Ishikawa (cell line): ENCODE data around the gene SPIB.

Experiments
- CEBPB ChIP-seq: IDR thresholded peaks from 2 replicates; pipeline ENCODE4 v1.6.1; 2012
- CREB1 ChIP-seq: IDR thresholded peaks from 2 replicates; pipeline ENCODE4 v1.6.1; 2012; ENCODE audit warnings: low read depth
- EGR1 ChIP-seq: IDR thresholded peaks from 2 replicates; pipeline ENCODE4 v1.6.1; 2012
- EP300 ChIP-seq: IDR thresholded peaks from 2 replicates; pipeline ENCODE4 v1.6.1; 2012; ENCODE audit warnings: borderline replicate concordance
- FOXM1 ChIP-seq: IDR thresholded peaks from 2 replicates; pipeline ENCODE4 v1.6.1; 2012; ENCODE audit warnings: low read depth, borderline replicate concordance
- NFIC ChIP-seq: IDR thresholded peaks from 2 replicates; pipeline ENCODE4 v1.6.1; 2012
- RAD21 ChIP-seq: IDR thresholded peaks from 2 replicates; pipeline ENCODE4 v1.6.1; 2012; ENCODE audit warnings: low read depth
- REST ChIP-seq: IDR thresholded peaks from 2 replicates; pipeline ENCODE4 v1.6.1; 2012; ENCODE audit warnings: low read depth, mild to moderate bottlenecking
- TAF1 ChIP-seq: IDR thresholded peaks from 2 replicates; pipeline ENCODE4 v1.6.1; 2012; ENCODE audit warnings: low read depth, mild to moderate bottlenecking
- TCF12 ChIP-seq: IDR thresholded peaks from 2 replicates; pipeline ENCODE4 v1.6.1; 2012; ENCODE audit warnings: low read depth
- TEAD4 ChIP-seq: IDR thresholded peaks from 2 replicates; pipeline ENCODE4 v1.6.1; 2012
- YY1 ChIP-seq: IDR thresholded peaks from 2 replicates; pipeline ENCODE4 v1.6.1; 2012; ENCODE audit warnings: low read depth
- ZBTB7A ChIP-seq: IDR thresholded peaks from 2 replicates; pipeline ENCODE4 v1.6.1; 2012; ENCODE audit warnings: low read depth
- TF ChIP-seq, protein P1 (sequence below): IDR thresholded peaks from 2 replicates; pipeline ENCODE4 v1.6.1; 2012
- TF ChIP-seq, protein P2 (sequence below): IDR thresholded peaks from 2 replicates; pipeline ENCODE4 v1.6.1; 2012

SPIB gene

GRCh38 chr19:50398675-50399367, 19.9 kb upstream of the SPIB start:
- TF ChIP-seq FOXM1, result no peak
- TF ChIP-seq EP300, result no peak
- no peak for TF ChIP-seq RAD21
- TF ChIP-seq, protein P1, sequence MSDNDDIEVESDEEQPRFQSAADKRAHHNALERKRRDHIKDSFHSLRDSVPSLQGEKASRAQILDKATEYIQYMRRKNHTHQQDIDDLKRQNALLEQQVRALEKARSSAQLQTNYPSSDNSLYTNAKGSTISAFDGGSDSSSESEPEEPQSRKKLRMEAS, result no peak

DNA sequence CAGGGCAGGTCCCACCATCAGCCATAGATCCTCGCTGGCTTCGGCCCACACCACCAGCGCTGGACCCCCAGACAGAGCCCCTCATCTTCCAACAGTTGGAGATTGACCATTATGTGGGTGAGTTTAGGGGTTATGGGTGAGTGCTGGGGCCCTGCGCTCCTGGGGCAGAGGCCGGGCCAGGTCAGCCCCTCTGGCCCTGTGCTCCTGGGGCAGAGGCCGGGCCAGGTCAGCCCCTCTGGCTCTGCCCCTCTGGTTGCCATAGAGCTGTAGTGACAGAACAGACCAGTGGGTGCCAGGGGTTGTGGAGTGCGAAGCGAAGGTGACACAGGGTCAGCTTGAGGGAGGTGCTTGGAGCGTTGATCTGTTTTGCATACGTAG, 19.4 kb upstream of the SPIB start:
- no peak for TF ChIP-seq EP300
- TF ChIP-seq CREB1, result no peak
- TF ChIP-seq TAF1, result no peak
- no peak for TF ChIP-seq CEBPB
- no peak for TF ChIP-seq RAD21
- TF ChIP-seq, protein P2, sequence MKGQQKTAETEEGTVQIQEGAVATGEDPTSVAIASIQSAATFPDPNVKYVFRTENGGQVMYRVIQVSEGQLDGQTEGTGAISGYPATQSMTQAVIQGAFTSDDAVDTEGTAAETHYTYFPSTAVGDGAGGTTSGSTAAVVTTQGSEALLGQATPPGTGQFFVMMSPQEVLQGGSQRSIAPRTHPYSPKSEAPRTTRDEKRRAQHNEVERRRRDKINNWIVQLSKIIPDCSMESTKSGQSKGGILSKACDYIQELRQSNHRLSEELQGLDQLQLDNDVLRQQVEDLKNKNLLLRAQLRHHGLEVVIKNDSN, result no peak
- no peak for TF ChIP-seq NFIC
- TF ChIP-seq, protein P1, result no peak
- no peak for TF ChIP-seq FOXM1
- TF ChIP-seq TEAD4, result no peak
- TF ChIP-seq ZBTB7A, result no peak
- TF ChIP-seq REST, result no peak
- TF ChIP-seq EGR1, result no peak
- TF ChIP-seq YY1, result no peak
- no peak for TF ChIP-seq TCF12

DNA sequence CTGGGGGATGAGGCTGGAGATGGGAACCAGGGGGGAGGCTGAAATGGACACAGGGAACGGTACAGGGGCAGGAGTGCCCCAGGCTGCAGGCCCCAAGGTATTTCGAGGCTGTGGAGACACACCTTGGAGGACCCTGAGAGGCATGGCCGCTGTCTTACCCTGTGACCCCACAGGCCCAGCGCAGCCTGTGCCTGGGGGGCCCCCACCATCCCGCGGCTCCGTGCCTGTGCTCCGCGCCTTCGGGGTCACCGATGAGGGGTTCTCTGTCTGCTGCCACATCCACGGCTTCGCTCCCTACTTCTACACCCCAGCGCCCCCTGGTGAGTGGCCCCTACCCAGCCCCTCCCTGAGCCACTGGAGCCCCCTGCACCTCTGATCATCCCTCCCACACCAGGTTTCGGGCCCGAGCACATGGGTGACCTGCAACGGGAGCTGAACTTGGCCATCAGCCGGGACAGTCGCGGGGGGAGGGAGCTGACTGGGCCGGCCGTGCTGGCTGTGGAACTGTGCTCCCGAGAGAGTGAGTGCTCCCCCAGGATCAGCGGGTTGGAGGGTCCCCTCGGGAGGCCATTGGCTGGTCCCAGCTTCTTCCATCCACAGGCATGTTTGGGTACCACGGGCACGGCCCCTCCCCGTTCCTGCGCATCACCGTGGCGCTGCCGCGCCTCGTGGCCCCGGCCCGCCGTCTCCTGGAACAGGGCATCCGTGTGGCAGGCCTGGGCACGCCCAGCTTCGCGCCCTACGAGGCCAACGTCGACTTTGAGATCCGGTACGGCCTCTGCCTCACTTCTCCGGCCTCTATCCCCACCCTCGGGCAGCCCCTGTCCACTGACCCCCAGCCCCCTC, 16.9 kb upstream of the SPIB start:
- TF ChIP-seq NFIC (no peak), TCF12 (no peak), EGR1 (no peak)

DNA sequence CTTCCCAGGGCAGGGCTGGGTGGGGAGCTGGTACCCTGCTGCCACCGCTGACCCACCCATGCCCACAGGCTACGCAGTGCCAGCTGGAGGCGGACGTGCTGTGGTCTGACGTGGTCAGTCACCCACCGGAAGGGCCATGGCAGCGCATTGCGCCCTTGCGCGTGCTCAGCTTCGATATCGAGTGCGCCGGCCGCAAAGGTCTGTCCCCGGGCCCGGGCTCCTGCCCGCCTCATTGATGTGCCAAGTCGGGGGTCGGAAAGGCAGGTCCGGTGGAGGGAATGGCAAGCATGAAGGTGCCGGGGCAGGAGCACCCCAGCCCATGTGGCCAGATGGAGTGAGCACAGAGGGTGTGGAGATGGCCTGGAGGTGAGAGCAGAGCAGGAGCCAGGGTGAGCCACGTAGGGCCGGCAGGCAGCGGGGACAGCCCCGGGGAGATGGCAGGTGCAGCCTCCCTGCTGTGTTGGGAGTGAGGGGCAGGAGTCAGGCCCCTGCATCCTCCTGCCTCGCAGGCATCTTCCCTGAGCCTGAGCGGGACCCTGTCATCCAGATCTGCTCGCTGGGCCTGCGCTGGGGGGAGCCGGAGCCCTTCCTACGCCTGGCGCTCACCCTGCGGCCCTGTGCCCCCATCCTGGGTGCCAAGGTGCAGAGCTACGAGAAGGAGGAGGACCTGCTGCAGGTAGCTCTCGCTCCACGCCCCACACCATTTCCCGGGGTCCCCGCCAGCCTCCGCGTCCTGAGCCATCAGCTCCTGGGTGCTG, 16.0 kb upstream of the SPIB start:
- TF ChIP-seq TCF12 (no peak), FOXM1 (no peak), TAF1 (no peak), RAD21 (no peak), ZBTB7A (no peak), CEBPB (no peak), NFIC (no peak), CREB1 (no peak), TEAD4 (no peak), EGR1 (no peak), EP300 (no peak)
- TF ChIP-seq, protein P2, result no peak
- TF ChIP-seq, protein P1, result no peak

DNA sequence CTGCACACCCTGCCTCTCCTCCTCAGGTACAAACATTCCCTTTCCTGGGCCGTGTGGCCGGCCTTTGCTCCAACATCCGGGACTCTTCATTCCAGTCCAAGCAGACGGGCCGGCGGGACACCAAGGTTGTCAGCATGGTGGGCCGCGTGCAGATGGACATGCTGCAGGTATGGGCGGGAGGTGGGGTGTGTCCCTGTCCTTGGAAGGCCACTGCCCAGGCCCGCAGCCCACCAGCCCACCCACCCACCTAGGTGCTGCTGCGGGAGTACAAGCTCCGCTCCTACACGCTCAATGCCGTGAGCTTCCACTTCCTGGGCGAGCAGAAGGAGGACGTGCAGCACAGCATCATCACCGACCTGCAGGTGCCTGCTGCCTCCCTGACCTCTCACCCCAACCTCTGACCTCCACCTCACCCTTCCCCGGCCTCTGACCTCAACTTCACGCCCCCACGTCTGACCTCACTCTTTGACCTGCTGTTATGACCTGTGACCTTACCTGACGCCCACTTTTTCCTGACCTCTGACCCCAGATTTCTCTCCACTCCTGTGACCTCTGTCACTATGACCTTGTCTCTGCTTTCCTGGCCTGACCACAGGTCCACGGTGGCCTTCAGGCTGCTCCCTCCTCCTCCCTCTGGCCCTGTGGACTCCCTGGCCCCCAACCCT, 12.4 kb upstream of the SPIB start:
- no peak for TF ChIP-seq FOXM1
- no peak for TF ChIP-seq CREB1
- TF ChIP-seq REST, result no peak
- no peak for TF ChIP-seq TCF12
- no peak for TF ChIP-seq YY1
- no peak for TF ChIP-seq TEAD4
- TF ChIP-seq, protein P1, result no peak
- no peak for TF ChIP-seq TAF1
- TF ChIP-seq EP300, result no peak
- TF ChIP-seq RAD21, result no peak
- TF ChIP-seq CEBPB, result no peak
- no peak for TF ChIP-seq EGR1
- no peak for TF ChIP-seq NFIC
- no peak for TF ChIP-seq ZBTB7A
- TF ChIP-seq, protein P2, result no peak
